ENCODE results near the gene PRRX2.
"Not testable (repeated sequence)": the region's sequence is repeated elsewhere in the genome, so short reads cannot be mapped to it uniquely, and the experiment has no call there.

PRRX2 gene

DNA sequence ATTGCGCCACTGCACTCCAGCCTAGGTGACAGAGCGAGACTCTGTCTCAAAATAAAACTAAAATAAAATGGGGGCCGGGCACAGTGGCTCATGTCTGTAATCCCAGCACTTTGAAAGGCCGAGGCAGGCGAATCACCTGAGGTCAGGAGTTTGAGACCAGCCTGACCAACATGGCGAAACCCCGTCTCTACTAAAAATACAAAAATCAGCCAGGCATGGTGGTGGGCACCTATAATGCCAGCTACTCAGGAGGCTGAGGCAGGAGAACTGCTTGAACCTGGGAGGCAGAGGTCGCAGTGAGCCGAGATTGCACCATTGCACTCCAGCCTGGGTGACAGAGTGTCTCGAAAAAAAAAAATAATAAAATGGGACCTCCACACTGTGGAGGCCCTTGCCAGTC lies 29.1 kb upstream of the PRRX2 start:
- DNase-seq (ENCODE audit: low spot score), result not testable (repeated sequence)

DNA sequence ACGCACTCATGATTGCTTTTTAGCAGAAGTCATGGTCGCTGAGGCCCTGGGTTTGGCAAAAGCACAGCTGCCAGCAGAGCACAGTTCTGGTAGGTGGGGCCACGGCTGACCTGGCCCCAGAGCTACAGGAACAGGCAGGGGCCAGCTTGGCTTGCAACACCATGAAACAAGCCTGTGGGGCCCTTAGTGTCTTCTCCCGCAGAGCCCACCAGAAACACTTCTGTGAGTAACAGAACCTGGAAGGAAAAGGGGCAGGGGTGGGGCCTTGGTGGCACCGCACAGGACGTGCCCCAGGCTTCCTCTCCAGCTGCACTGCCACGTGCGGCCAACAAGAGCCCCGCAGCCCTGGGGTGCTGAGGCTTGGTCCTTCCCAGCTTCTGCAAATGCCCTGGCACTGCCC lies 28.3 kb upstream of the PRRX2 start:
- DNase-seq (ENCODE audit: low spot score), result no peak

DNA sequence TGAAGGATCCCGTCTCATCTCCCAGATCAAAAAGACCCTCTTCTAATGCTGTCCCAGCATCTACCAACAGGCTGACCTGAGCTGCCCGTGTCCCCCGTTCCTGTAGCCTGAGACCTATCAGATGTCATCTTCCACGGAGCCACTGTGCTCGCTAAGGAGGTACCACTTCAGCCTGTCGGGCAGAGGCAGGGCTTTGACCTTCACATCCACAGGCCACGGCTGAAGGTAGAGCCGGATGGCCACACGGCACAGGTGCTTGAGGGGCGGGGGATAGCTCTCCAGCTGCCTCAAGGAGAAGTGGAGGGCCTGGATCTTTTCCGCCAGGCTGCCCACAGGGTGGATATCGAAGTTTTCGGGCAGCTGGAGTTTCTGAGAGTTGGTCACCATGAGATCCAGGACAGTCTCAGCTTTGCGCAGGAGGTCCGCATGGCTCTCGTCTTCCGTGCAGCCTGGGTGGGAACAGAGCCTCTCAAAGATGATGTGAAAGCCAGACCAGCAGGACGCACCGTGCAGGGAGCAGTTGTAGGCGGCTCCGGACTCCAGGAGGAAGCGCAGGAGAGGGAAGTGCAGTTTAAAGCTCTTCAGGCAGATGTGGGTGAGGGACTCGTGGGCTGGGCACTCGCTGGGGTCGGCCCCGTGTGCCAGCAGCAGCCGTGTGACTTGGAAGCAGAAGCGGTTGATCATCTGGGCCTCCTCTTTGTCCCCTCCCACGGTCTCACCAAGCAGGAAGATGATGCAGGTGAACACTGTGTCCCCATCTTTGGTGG lies 27.6 kb upstream of the PRRX2 start:
- no peak for DNase-seq (ENCODE audit: low spot score)

DNA sequence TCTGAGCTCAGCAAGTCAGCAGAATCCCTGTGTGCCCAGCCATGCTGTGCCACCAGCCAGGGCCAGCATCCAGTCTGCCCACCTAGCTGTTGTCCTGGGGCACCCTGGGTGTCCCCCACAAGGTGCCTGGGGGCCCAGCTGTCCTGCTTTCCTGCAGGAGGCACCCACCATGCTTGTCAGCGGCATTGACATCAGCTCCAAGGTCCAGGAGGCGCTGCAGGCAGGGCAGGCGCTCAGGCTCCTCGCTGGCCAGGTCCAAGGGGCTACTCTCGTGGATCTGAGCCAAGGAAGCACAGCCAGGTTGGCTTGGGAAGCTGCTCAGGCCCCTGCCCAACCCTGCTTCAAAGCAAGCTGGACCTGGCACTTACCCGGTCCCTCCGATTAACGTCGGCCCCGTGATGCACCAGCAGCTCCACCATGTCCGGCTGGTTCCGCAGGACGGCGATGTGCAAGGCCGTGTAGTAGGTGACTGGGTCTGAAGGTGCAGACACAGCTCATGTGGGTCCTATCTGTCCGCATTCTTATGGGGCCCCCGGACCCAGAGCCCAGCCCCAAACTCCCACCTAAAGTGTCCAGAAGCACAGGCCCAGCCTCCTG lies 26.3 kb upstream of the PRRX2 start:
- no peak for DNase-seq (ENCODE audit: low spot score)

DNA sequence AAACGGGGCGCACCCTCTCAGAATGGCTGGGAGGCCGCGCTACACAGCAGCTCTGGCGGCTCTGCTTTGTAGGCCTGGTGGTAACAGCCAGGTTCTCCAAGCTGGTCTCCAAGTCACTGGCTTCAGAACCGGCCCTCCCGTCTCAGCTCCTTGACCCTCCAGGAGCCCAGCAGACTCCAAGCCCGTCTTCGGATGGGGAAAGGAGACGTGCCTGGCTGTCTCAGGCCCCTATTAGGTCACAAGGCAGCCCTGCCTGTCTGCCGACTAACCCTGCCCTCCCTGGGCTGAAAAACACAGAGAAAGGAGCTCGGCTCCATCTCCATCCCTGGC lies 25.7 kb upstream of the PRRX2 start:
- DNase-seq (ENCODE audit: low spot score), result no peak

DNA sequence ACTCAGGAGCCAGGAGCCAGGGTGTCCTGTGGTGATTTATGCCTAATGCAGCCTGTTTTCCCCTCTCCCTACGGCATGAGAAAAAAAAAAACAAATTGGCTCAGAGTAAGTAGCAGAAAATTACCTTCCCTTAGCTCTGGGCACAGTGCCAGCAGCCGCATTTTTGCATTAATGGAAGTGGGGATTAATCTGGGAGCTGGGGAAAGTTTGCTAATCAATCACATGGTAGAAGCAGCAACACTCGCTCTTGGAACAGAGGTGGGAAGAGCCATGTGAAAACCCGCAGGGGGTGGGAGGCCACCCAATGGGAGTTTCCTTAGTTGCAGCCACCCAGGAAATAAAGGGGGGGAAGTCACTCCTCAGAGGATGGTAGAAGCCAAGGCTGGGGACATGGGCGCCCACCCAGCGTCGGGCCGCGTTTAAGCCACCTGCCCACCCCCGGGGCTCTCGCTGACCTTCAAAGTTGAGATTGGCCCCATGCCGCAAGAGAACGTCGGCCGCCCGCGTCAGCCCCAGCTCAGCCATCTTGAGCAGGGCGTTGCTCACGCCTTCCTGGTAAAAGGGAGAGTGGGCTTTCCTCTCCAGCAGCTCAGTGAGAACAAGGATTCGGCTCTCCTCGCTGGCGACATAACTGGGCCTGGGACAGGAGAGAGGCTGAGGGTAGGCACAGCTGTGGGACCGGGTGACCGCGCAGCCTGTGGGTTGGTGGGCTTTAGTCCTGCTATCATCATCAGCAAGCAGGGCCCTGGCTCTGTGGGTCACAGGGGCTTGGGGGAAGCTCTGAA lies 25.2 kb upstream of the PRRX2 start:
- no peak for DNase-seq (ENCODE audit: low spot score)

DNA sequence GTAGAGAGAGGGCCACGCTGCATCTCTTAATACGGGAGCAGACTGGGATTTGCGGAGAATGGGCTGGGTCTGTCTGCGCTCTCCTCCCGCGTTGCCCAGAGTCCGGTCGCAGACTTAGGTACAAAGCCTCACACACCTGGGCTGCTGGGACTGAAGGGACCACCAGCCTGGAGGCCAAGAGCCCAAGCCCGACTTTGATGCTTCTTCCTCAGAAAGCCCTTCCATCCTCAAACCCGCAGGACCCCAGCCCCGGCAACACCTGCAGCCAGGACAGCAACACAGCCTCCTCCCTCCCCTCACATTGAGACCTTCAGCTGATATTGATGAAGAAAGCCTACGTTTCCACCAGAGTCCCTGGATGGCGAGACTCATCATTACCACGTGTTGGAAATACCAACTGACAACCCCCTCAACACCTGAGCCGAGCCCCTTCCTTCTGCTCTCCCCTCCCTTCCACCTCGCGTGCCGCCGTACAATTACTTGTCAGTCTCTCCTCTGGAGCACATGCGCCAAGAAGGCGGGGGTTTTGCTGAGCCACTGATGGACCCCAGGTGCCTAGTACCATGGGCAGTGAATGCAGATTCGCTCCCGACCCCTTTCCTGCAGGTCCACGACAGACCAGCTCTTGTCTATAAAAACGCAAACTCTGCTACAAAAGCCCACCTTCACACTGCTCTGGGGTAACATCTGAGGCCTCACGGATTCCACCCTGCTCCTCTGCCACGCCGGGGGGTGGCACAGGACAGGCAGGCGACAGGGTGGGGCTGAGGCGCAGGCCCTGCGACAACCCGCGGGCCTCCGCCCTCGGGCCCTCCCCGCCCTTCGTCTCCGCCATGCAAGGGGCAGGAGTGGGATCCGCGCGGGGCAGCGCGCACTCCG lies 24.3 kb upstream of the PRRX2 start:
- no peak for DNase-seq (ENCODE audit: low spot score)

DNA sequence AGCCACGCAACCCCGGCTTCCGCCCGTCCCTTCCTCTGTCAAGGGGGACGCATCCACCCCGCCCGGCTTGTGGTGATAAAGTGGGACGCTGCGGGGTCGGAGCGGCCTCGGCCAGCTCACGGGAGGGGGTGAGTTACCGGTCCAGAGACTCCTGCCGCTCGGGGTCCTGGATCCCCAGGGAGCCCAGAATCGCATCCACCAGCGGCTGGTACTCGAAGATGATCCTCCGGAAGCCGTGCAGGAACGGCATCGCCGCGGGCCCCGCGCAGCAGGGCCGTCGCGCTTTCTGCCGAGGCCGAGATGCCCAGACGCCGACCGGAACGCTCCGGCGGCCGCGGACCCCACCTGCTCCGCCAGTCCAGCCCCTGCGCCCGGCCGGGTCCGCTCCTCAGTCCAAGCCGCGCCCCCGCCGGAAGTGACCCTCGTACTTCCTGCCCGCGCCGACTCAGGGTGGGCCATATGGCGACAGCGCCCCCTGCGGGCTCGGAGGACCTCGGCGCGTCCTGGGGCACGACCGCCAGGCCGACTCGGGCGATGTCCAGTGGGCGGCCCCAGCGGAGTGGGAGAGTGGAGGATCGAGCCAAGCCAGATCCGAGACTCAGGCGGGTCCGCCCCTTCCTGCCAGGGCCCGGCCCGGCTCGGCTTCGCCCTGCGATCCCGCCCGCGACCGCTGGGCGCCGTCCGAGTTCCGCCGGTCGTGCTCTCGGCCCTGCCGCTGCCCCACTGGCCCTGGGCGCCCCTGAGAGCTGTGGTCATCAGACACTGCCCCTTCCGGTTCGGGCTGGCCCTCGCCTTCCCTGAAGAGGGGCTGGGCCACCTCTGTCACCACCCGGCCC lies 23.5 kb upstream of the PRRX2 start, which contains the start of gene ASB6:
Gene ASB6, minus strand, starts transcription at position 402 of the 836 bp plus-strand sequence. Its CDS starts 152 bp downstream, at position 250.
- DNase-seq (ENCODE audit: low spot score), result peak; percentile 95

DNA sequence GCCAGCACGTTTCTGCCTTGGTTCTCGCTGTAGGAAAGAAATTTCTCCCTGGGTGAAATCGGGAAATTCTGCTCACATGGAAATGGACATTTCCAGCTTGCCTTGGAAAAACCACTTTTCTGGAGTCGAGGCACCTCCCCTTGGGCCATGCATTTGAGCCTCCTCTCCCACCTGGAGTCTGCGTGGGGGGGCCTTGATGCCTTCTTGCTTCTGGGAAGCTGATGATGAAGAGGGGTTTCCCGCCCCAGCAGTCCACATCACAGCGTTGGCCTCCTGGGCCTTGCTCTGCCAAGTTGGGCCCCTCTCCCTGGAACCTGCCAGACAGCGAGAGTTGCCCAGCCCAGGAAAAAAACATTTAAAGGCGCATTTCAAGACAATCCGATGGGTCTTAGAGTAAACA lies 21.7 kb upstream of the PRRX2 start:
- no peak for DNase-seq (ENCODE audit: low spot score)

DNA sequence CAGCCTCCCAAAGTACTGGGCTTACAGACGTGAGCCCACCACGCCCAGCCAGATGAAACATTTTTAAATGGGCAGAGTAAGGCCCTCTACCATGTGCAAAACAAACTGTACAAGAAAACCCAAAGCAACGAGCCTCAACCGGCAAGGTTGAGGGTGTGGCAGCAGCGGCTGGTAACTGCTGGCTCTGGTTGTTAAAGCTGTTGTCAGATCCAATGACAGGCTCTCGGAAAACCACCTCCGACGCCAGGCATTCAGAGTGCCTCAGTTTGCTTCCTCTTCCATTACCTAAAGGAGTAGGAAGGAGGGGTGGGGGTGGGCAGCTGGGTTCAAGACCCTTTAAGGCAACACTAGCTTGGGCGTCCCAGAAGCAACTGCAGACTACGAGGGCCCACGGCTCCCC lies 21.1 kb upstream of the PRRX2 start:
- DNase-seq (ENCODE audit: low spot score), result no peak

DNA sequence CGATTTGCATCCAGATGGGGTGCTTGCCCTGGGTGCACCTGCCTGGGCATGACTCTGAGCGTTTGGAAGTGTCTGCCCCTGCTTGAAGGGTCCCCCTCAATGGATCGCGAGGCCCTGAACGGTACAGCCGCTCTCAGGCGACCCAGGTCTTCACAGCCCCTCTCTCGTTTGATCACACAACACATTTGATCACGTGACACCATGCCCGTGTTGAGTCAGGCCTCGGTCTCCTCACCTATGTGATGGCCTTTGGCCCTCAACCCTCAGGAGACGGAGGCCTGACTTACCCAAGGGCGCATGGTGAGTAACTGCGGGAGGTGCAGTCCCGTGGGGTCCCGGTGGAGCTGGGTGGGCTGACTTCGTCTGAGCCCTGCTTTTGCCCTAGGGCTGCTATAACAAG lies 20.5 kb upstream of the PRRX2 start:
- DNase-seq (ENCODE audit: low spot score), result no peak

DNA sequence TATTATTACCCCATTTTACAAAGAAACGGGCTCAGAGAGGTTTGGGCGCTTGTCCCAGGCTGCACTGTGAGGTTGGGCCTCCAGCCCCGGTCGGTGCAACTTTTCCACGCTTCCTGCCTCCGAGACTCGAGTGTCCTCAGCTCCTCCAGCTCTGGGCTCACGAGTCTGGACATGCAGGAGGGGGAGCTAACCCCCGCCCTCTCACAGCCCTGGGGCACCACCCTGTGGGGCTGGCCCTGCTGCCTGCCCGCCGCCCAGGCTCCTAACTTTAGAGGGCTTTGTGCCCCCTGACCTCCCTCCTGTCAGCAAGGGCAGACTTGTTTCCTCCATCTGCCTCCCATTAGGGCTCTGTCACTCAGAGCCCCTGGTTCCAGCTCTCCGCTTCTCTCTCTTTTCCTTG lies 19.2 kb upstream of the PRRX2 start:
- no peak for DNase-seq (ENCODE audit: low spot score)

DNA sequence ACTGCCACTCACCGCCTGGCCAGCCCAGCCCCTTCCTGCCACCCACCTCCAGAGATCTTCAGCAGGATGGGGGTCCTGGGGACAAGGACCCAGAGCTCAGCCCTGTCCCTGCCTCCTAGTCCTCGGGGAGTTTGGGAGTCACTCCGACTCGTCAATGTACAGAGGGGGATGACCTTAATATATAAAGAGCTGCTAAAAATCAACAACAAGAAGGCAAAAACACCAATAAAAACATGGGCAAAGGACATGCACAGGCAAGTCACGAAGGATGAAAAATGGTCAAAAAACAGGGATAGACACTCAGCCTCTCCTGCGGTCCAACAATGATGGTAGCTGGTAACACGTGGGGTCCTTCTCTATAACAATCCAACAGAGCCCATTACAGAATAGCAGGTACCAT lies 18.8 kb upstream of the PRRX2 start:
- DNase-seq (ENCODE audit: low spot score), result no peak

DNA sequence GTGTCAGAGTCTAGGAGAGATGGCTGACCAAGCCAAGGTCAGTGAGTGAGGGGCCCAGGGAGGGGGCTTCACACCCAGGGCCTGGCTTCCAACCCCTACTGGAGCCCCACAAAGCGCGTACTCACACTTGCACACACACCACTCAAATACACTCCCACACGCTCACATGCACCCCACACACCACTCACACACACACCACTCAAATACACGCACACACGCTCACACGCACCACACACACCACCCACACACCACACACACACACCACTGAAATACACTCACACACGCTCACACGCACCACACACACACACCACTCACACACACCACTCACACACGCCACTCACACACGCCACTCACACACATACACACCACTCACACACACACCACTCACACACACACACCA lies 17.8 kb upstream of the PRRX2 start:
- no peak for DNase-seq (ENCODE audit: low spot score)

DNA sequence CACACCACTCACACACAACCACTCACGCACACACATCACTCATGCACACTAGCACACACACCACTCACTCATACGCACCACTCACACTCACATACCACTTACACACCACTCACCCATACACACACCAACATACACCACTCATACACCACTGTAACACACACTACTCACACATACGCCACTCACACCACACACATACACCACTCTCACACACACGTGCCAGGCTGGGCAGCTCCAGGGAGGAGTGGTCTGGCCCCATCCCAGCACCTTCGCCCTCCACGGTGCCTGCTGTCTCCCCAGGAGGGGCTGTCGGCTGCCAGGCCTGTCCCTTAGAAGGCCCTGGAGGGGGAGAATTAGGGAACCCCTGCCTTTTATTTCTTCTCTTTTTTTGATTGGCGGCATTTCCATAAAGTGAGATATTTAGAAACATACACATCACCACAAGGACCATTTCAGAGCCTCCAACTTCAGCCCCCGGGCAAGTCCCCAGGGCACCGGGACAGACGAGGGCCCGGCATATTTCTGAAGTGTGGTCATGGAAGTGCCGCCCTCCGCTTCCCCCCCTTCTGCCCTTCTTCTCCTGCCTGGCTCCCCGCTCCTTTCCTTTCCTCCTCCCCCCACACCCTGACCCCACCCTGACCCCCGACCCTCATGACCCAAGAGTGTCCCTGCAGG lies 17.2 kb upstream of the PRRX2 start:
- no peak for DNase-seq (ENCODE audit: low spot score)

DNA sequence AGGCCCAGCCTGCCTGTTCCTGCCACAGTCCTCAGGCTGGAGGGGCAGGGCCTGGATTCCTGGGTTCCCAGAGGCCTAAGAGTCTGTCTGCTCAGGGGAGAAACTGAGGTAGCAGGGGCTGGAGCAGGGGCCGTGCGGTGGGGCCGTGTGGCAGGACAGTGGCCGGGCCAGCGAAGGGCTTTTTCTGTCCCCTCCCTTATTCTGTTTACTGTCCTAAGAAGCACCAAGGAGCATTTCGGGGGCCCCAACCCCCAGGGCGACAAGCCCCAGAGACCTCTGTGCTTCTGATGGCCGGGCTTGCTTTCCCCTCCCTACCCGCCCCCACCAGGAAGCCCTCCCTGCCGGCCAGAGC lies 16.7 kb upstream of the PRRX2 start:
- DNase-seq (ENCODE audit: low spot score), result no peak

DNA sequence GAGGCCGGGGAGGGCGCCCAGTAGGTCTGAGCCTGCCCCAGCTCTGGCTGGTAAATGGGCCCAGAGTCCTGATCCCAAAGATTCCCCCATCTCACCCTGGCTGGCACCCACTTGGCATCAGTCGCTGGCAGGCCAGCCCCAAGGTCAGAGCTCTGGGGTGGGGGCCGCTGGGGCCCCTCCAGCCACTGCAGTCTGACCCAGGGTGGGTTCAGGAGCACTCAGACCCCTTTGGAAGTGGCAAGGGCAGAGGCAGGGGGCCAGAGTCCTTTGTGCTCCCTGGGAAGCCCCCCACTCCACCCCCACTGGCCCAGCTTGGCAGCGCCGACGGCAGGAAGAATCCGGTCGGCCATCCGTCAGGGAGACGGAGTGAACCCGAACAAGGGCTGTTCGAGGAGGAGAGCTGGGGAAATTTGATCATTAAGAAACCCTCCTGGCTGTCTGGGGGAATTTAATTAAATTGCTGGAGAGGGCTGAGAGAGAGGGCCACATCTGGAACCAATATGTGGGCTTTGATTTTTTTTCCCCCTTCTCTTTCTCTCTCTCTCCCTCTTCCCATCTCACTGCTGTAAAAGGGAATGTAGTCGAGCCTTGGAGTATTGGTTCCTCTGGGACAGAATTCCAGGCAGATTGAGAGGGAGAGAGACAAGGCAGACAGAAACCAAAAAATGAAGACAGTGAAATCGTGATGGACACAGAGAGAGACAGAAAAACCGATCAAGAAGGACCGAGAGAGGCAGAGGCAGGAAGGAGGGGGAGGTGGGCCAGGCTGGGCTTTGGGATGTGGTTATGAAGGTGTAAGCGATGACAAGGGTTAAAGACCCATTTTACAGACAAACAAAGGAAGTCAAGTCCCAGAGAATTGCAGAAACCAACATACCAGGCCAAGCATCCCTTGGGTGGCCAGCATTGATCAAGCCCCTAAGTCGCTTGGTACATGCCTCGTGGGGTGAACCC lies 15.4 kb upstream of the PRRX2 start:
- no peak for DNase-seq (ENCODE audit: low spot score)

DNA sequence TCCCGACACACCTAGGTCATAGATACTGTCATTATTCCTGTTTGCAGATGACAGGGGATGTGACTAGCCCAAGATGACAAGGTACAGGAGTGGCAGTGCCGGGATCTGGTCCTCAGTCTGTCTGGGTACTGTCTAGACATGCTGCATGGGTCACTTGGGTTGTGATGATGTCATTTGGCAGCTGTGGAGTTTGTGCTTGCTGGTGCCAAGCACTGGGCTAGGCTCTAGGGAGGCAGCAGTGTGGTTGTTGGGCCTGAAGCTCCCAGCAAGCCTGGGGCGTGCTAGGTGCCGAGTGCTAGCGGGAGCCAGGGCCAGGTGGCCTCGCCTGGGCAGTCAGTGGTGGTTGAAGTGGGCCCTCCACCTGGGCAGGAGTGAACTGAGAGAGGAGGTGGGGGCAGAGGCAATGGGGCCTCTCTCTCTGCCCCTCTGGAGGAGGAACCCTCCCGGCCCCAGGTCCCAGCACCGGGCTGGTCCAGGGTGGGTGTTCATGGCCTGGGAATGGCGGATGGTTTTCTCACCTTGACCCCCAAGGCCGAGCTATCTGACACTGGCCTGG lies 14.7 kb upstream of the PRRX2 start:
- no peak for DNase-seq (ENCODE audit: low spot score)

DNA sequence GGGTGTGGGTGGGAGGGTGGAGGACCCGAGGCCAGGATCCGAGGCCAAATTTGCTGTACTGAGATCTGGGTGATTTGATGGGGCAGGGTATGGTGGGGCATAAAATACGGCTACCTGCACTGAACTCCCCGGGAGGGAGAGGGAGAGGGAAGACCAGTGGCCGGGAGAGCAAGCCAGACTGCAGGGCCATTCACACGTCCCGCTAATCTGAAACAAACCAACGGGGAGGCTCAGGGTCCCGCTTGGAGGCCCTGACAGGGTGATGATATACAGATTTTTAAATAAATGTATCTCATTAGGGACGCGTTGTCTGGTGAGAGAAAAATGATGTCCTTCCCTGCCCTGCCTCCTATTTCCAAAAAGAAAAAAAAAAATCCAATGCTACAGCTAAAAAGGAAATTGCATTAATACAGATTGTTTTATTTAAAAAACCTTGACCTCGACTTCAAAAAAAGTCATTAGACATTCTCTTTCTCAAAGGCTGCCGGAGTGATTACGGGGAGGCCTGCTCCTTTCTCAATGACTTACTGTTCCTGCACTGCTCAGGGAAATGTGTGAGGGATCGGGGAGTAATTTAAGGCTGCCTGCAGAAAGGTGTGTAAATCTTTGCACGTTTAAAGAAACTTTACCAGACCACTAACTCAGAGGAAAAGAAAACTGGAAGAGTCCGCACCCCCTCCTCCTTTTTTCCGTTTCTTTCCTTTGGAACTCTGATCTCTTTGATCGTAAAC lies 11.5 kb upstream of the PRRX2 start:
- no peak for DNase-seq (ENCODE audit: low spot score)
